Raji (cell line): ENCODE results near the gene CRB3.

Experiments used
- POLR2A ChIP-seq: IDR thresholded peaks from 2 replicates; pipeline ENCODE4 v1.6.1; 2011; ENCODE audit warnings: low read depth, low read length, control low read depth; ENCODE audit not compliant: insufficient read depth

The CRB3 gene

GRCh38 chr19:6453951-6454565, 10.0 kb upstream of the CRB3 start:
- TF ChIP-seq POLR2A: no peak

- TF ChIP-seq POLR2A: no peak
These were observed 8.1 kb upstream of the CRB3 start for GRCh38 chr19:6455924-6456323.

- TF ChIP-seq POLR2A: no peak
These were observed 5.9 kb upstream of the CRB3 start for GRCh38 chr19:6457958-6458694.

GRCh38 chr19:6458695-6459261, 5.3 kb upstream of the CRB3 start:
- no peak for TF ChIP-seq POLR2A

GRCh38 chr19:6459262-6460098, 4.6 kb upstream of the CRB3 start, which contains the start of gene SLC25A23:
TSS of gene SLC25A23 (minus strand) at chr19:6459792. CDS start at chr19:6459628, 164 bp downstream.
- TF ChIP-seq POLR2A: peak; percentile 43

GRCh38 chr19:6460099-6460884, 3.8 kb upstream of the CRB3 start:
- TF ChIP-seq POLR2A: peak; percentile 50

- TF ChIP-seq POLR2A: no peak
These were observed 935 bp downstream of the CRB3 start for GRCh38 chr19:6465006-6465405.

- TF ChIP-seq POLR2A: no peak
These were observed 1.6 kb downstream of the CRB3 start for GRCh38 chr19:6465663-6466062.

GRCh38 chr19:6466526-6467248, 2.6 kb downstream of the CRB3 start:
- TF ChIP-seq POLR2A: peak; percentile 31; the same call in 1 of the 2 replicates

GRCh38 chr19:6467384-6467783, 3.3 kb downstream of the CRB3 start:
- no peak for TF ChIP-seq POLR2A

- TF ChIP-seq POLR2A: no peak
These were observed 6.1 kb downstream of the CRB3 start for GRCh38 chr19:6470173-6470572.

- TF ChIP-seq POLR2A: no peak
These were observed 7.0 kb downstream of the CRB3 start for GRCh38 chr19:6471076-6471475.

- no peak for TF ChIP-seq POLR2A
These were observed 8.6 kb downstream of the CRB3 start for GRCh38 chr19:6472713-6473112.

GRCh38 chr19:6473647-6474046, 9.6 kb downstream of the CRB3 start:
- no peak for TF ChIP-seq POLR2A
